GM20431 (cell line): ENCODE measurements around the gene ALOX15B.

ENCODE experiments used
- in situ Hi-C: fragments of 300-500 bp; cut with MseI, MboI; formaldehyde crosslinking; loops from one replicate; pipeline ENCODE4 v1.15.0; 2020; ENCODE audit warnings: low sequenced_read_pairs; ENCODE audit not compliant: unreplicated experiment

ALOX15B gene

DNA sequence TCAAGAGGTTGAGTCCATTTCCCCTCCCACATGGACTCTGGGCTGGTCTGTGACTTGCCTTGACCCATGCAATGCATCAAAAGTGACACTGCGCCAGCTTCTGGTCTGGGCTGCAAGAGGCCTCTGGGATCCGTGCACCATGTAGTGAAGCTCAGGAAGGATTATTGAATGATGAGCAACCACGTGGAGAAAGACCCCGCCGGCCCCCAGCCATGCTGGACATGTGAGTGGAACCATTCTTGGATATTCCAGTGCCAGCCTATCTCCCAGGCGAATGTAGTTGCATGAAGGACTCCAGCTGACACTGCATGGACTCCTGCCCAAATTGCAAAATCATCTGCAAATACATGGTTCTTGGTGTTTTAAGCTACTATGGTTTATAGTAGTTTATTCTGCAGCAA is 7.6 kb upstream of the ALOX15B start:
- in situ Hi-C loops, result no loop called here

DNA sequence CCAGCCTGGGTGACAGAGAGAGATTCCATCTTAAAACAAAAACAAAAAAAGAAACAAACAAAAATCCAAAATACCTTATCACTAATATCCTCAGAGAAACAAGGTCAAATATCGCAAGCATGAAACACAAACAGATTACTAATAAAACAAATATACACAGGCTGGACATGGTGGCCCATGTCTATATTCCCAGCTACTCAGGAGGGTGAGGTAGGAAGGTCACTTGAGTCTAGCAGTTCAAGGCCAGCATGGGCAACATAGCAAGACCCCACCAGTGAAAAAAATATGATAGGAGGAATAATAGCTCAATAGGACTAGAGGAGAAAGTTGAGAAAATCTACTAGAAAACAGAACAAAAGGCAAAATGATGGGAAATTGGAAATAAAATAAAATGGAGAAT is 6.9 kb upstream of the ALOX15B start:
- in situ Hi-C loops, result no loop called here

DNA sequence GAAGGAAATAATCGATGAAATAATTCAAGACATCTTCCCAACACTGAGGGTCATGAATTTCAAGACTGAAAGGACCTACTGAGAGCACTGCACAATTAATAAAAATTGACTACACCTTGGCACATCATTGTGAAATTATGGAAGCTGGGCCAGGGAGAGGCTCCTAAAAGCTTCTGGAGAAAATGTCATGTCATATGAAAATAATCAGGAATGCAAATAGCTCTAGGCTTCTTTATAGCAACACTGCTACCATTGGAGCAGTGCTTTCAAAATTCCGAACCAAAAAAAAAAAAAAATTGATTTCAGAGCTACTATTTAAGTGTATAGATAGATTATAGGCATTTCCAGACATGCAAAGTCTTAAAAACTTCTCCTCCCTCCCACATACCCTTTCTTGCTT is 6.4 kb upstream of the ALOX15B start:
- in situ Hi-C loops, result no loop called here

DNA sequence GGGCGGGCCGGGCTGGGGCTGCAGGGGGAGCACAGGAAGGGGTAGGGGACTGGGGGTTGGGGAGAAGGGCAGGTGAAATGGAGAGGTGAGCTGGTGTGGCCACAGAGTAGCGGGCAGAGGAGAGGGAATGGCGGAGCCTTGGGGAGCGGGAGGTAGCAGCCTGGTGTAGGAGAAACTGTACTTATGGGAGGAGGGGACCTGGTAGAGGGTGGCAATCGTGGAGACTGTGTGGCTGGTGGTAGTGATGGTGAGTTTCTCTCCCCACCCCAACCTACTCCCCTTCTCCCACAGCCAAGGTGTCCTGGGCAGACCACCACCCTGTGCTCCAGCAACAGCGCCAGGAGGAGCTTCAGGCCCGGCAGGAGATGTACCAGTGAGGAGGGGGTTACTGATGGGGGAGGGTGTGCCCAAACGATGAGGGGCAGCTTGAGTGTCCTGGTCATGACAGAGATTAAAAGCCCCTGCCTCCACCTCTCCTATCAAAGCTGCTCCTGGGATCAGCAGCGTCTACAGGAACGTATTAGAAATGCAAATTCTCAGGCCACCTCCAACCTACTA is 831 bp downstream of the ALOX15B start:
- in situ Hi-C loops, result no loop called here

DNA sequence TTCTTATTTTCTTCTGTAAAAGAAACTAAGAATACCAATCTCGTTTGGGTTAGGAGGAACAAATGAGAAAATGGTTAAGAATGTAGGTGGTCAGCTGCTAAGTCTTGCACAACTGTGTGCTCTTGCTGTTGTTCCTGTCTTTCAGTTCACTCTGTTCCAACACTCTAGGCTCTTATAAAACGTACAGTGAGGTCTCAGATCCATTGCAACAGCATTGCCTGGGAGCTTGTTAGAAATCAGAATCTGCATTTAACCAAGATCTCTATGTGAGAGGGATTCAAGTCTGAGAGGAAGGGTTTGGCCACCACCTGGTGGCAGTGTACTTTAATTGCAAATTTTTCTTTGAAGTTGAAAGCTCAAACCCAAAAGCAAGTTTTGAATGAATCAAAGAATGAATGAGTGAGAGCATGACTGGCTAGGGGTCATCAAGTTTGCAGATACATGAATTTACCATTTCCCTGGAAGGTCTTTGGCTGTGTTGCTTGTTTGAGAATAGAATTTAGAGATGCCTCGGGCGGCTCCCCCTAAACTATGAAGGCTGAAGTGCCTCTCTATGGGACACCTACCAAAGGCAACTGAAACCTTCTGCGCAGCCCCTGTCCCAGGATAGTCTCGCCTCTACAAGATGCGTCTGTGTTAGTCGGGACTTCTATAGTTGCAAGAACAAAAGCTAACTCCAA is 2.5 kb downstream of the ALOX15B start:
- in situ Hi-C loops, result no loop called here

DNA sequence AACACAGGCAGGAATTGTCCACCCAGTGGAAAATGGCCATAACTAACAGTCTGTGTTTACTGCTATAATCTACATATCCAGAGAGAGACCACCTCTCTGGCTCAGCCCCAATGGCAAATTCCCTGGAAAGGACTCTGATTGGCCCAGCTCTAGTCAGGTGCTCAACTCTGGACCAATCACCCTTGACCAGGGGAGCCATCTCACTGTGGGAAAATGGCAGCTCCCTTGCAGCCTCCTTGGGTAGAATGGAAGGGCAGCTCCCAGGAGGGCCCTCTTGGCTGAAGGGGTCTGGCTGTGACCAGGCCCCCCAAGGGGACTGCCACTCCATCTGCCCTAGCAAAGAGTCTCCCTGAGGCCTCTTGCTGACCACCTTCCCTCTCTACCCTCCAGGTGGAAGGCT is 3.1 kb downstream of the ALOX15B start:
- in situ Hi-C loops, result no loop called here

DNA sequence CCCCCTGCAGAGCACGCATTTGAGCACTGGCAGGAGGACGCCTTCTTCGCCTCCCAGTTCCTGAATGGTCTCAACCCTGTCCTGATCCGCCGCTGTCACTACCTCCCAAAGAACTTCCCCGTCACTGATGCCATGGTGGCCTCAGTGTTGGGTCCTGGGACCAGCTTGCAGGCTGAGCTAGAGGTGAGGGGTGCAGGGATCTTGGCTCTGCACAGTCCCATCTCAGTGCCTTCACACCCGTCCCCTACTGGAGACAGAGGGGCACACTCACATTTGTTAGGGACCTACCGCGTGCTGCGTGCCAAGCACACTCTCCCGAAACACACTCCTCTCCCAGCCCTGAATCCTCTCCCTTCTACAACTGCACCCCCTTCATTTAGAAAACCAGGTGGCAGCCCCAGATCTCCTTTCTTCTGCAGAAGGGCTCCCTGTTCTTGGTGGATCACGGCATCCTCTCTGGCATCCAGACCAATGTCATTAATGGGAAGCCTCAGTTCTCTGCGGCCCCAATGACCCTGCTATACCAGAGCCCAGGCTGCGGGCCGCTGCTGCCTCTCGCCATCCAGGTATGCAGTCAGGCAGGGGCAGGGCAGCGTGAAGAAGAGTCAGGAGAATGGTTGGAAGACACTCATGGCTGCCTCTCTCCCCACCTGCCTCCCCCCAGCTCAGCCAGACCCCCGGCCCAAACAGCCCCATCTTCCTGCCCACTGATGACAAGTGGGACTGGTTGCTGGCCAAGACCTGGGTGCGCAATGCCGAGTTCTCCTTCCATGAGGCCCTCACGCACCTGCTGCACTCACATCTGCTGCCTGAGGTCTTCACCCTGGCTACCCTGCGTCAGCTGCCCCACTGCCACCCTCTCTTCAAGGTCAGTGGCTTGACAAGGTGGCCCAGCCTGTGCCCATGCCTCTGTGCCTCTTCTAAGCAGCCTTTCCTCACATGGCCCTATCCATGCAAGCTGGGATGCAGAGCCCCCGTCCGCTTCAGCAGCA is 6.3 kb downstream of the ALOX15B start:
- in situ Hi-C loops, result no loop called here

DNA sequence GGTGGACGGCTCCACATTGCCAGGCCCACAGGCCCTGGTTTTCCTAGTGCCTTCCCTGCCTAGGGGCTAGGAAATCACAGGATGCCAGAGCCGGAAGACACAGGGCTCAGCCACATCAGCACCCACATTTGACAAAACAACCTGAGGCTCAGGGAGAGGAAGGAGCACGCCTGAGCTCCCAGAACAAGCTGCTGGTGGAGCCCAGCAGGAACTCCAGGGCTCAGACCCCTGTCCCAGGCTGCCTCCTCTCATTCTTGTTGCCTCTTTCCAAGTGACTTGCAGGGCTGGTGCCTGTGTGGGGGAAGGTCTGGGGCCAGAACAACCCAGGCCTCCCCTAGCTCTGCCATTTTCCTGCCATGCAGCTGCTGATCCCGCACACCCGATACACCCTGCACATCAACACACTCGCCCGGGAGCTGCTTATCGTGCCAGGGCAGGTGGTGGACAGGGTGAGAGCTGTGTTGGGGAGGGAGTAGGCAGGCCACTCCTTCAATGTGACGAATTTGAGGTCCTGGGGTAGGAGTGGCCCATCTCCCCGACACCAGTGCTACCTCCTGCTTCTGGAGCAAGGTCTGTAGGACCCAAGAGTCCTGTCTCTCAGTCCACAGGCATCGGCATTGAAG is 7.6 kb downstream of the ALOX15B start:
- in situ Hi-C loops, result no loop called here

DNA sequence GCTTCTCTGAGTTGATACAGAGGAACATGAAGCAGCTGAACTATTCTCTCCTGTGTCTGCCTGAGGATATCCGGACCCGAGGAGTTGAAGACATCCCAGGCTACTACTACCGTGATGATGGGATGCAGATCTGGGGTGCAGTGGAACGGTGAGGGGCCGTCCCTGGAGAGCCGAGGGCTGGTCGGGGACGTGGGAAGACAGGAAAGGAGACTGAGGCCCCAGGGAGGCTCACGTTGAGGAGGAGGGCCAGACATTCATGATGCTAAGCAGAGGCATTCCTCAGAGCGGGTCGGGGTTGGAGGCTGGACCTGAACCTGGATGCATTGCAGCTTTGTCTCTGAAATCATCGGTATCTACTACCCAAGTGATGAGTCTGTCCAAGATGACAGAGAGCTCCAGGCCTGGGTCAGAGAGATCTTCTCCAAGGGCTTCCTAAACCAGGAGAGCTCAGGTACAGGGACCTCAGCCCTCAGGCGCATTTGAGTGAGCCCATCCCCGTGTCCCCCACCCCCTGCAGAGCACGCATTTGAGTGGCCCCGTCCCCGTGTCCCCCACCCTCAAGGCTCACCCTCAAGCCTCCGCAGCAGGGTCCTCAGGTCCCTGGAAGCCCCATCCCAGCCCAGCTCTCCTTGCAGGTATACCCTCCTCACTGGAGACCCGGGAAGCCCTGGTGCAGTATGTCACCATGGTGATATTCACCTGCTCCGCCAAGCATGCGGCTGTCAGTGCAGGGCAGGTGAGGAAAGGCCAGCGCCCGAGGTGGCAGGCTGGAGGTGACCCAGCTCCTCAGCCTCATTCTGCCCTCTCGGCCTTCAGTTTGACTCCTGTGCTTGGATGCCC is 8.3 kb downstream of the ALOX15B start:
- in situ Hi-C loops, result no loop called here

DNA sequence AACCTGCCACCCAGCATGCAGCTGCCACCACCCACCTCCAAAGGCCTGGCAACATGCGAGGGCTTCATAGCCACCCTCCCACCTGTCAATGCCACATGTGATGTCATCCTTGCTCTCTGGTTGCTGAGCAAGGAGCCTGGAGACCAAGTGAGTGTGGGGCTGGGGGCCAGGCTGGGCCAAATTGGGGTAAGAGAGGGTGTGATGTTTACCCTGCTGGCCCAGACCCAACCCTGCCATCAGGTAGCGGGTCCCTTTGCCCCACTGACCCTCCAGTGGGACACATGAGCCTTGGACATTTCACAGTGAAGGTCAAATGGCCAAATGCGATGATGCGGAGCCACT is 8.9 kb downstream of the ALOX15B start:
- in situ Hi-C loops, result no loop called here

DNA sequence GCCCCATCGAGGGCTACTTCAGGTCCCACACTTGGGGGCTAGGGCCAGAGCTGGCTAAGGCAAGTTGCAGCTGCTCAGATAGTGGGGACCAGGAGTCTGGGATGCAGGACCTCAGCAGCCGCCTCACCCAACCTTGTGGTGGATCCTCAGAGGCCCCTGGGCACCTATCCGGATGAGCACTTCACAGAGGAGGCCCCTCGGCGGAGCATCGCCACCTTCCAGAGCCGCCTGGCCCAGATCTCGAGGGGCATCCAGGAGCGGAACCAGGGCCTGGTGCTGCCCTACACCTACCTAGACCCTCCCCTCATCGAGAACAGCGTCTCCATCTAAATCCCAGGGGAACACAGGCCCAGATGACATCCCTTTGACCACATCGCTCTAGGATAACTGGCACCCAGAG is 9.4 kb downstream of the ALOX15B start:
- in situ Hi-C loops, result no loop called here

DNA sequence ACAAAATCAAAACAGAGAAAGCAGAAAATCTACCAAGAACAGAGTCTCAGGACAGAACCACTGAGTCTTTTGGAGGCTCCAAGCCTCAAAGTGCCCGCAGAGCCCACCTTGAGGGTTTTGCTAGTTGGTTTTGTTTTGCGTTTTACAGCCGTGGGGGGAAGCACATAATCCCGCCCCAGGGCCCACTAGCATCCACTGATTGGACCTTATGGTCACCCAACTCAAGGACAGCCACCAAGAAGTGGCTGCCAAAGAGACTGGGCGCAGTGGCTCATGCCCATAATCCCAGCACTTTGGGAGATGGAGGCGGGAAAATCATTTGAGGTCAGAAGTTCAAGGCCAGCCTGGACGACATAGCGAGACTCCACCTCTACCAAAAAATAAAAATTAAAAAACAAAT is 9.9 kb downstream of the ALOX15B start:
- in situ Hi-C loops, result no loop called here

DNA sequence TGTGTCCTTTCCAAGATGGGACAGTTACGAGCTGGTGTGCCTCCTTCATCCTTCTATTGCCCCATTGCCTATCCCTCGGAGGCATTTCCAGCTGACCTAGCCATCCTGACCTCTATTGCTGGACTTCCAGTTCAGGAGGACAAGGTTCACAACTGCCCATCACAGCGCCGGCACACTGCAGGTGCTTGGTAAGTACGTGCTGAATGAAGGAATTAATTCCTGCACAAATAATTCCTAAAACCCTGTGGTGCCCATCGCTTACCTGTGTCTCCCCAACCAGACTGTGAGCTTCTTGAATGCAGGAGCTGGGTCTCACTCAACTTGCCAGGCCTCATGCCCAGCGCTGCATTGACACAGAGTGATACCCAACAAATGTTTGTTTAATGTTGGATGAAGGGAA is 13.0 kb downstream of the ALOX15B start:
- in situ Hi-C loops, result no loop called here

DNA sequence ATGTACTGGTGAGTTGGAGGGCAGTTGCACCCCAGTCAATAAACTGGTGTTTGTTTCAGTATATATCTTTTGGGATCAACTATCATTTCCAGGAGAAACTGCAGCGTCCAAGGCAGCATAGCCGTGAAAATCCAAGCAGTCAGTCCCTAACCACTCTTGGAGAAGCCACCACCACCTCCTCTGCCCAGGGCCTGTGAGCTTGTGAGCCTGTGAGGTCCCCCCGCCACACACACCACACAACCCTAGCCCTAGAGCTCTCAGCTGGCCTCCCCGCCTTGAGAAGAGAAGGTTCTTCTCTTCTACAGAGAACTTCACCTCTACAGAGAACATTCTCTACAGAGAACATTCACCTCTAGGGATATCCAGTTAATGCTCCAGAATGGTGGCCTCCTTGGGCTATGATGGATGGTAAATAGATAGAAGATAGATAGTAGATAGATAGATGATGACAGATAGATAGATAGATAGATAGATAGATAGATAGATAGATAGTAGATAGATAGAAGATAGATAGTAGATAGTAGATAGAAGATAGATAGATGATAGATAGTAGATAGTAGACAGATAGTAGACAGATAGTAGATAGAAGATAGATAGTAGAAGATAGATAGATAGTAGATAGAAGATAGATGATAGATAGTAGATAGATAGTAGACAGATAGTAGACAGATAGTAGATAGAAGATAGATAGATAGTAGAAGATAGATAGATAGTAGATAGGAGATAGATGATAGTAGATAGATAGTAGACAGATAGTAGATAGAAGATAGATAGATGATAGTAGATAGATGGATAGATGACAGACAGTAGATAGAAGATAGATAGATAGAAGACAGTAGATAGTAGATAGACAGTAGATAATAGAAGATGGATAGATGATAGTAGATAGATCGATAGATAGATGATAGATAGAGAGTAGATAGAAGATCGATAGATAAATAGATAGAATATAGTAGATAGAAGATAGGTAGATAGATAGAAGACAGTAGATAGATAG is 13.7 kb downstream of the ALOX15B start:
- in situ Hi-C loops, result no loop called here

DNA sequence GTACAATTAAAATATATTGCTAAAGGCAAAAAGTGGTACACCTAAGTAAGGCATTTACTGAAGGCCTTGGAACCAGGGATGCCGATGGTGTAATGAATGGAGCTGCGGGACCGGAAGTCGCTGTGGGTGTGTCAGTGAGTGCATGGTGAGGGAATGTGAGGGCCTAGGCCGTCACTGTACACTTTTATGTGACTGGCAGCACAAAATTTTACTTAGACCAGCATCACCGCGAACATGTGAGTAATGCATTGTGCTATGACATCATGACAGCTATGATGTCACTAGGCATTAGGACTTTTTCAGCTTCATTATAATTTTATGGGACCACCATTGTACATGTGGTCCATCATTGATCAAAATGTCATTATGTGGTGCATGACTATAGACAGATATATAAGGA is 14.7 kb downstream of the ALOX15B start:
- in situ Hi-C loops, result no loop called here

DNA sequence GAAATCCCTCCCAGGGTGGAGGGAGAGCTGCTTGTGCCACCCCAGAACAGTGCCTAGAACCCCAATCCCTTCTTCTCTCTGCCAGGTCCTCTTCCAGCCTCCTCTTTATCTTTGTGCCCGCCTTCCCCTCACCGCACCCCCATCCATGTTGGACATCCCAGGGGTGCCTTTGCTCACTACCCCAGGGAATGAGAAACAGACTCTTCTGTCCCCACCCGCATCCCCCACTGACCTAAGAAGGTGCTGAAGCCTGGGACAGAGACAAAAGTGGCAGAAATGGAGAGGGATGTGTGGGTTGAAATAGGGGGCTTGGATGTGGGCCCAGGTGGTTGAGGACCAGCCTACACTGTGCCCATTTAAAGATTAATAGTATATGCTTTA is 17.0 kb downstream of the ALOX15B start:
- in situ Hi-C loops, result no loop called here

DNA sequence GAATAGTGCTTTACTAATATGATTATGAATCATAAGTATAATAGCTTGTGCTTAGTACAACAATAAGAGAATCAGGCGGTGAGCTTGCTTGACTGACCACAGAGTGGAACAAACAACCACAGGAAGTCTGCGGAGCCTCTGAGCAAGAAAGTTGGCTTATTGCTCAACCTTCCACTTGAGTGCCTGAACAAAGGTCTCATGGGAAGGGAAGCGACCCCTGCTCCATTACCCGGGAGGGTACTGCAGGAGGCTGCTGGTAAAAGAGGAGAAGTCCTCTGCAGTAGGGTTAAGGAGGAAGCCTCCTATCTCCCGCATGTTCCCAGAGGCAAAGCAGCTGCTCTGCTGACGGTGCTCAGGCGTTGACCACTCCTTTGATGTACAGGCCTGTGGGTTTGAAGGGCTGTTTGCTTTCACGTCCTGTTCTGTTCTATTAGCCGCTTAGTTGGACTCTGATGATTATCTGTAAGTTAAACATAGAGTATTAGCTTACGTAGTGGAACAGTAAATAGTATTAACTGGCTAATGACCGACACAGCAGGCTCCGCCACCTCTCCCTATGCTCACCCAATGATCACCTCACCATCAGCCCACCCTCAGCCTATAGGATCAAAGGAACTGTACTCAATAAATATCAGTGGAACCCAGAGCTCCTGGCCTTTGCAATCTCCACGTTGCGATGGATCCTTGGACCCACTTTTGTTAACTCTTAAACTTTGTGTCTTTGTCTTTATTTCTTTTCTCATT is 17.5 kb downstream of the ALOX15B start:
- in situ Hi-C loops, result no loop called here

DNA sequence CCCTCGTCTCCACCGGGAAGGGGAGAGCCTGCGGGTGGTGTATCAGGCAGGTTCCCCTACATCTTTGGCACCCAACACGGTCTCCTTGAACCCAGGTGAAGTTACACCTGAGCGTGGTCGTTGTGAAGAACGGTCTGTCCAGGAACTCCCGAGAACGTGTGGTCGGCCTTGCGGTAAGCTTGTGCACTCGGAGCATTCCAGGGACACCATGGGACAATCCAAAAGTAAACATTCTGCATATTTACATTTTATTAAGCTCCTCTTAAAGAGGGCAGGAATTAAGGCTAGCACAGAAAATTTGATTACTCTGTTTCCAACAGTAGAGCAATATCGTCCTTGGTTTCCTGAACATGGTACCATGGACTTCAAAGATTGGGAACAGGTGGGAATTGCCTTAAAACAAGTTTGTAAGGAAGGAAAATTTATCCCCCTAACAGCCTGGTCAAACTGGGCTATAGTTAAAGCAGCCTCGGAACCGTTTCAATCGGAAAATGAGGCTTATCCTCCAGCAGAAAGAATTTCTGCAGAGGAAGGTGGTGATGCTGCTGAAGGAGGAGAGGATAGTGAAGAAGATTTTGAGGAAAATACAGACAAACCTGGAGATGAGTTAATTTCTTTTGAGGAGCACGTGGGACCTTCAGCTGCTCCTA is 18.2 kb downstream of the ALOX15B start:
- in situ Hi-C loops, result no loop called here
